Activated CD4-positive, alpha-beta memory T cell treated with anti-CD3 and anti-CD28 coated beads, Interleukin-2, amount 10 ng/mL, durations not matched to agents 7 days and 5 days (primary cell): ENCODE results near the gene CDCA5. TPM values are rescaled to one million over a fixed set of nuclear protein-coding genes. Genes with fewer than 3 reads are reported as not detected.

ENCODE experiments used
- CTCF ChIA-PET: fragments of 350-600 bp; sonication (Branson Sonifier 250); formaldehyde crosslinking; loops from one replicate; lab custom pipeline; 2021; ENCODE audit warnings: antibody characterized with exemption, inconsistent platforms; lab: Charles Lee
- POLR2A ChIA-PET: fragments of 350-600 bp; sonication (Branson Sonifier 250); formaldehyde crosslinking; loops from one replicate; lab custom pipeline; 2021; ENCODE audit warnings: antibody characterized with exemption; lab: Charles Lee
- DNase-seq: peaks from one replicate; pipeline ENCODE4 v3.0.0-alpha.2; 2020
- H3K27ac Mint-ChIP-seq: one replicate; pipeline ENCODE4 v1.8.0; 2021; ENCODE audit warnings: mild to moderate bottlenecking, mixed read lengths
- H3K27me3 Mint-ChIP-seq: one replicate; pipeline ENCODE4 v1.8.0; 2021; ENCODE audit warnings: mixed read lengths
- H3K36me3 Mint-ChIP-seq: one replicate; pipeline ENCODE4 v1.8.0; 2021; ENCODE audit warnings: low read depth, mixed read lengths
- H3K4me1 Mint-ChIP-seq: one replicate; pipeline ENCODE4 v1.8.0; 2021; ENCODE audit warnings: mixed read lengths
- H3K4me3 Mint-ChIP-seq: one replicate; pipeline ENCODE4 v1.8.0; 2021; ENCODE audit warnings: mild to moderate bottlenecking, mixed read lengths
- H3K9me3 Mint-ChIP-seq: one replicate; pipeline ENCODE4 v1.8.0; 2021; ENCODE audit warnings: mixed read lengths
- total RNA-seq, 2 experiments: library from RNA; stranded (reverse); gene quantifications; one replicate each; pipeline ENCODE4 v1.2.3, GENCODE V29; 2021

The CDCA5 gene
- total RNA-seq, 2 experiments from 2014 or later: 98.2 to 104 TPM

DNA sequence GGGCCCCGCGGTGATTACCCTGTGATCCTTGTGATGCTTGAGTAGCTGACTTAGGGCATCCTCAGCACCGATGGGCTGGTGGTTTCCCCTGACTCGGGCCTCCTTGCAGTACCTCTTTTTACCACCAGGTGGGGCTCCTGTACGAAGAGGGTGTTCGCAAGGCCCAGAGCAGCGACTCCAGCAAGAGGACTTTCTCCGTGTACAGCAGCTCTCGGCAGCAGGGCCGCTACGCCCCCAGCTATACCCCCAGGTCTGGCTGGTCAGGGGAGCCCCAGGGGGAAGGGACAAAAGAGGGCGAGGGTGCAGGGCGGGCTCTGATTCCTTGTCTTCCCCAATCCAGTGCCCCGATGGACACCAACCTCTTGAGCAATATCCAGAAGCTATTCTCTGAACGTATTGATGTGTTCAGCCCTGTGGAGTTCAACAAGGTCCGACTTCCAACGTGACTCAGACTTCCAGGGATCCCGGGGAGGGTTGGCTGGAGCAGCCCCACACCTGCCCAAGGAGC, 26.6 kb upstream of the CDCA5 start:
- Mint-ChIP-seq H3K4me1 (peaks cover 43% of the 10 kb centered on the region), H3K27me3 (no peaks in the 10 kb centered on the region), H3K27ac (peak overlapping the region; percentile 44), H3K4me3 (no peak overlapping the region), H3K36me3 (peaks cover 16% of the 10 kb centered on the region), H3K9me3 (no peaks in the 10 kb centered on the region)
- POLR2A ChIA-PET: interaction anchor here (0.6 to 5.7 kb wide), 12 partner anchors 11 to 366 kb away, joined by 3 to 83 read pairs (median 10); partner anchors contain the start of genes ARL2, CAPN1, CDCA5 and EHD1
- peak; percentile 95 for DNase-seq
- CTCF ChIA-PET: interaction anchor here (0.7 to 5.2 kb wide), 22 partner anchors 9 to 331 kb away, joined by 3 to 89 read pairs (median 4); partner anchors contain the start of genes ARL2, CAPN1, CDCA5 and FAU

- CTCF ChIA-PET: interaction anchor here (0.7 to 5.2 kb wide), 18 partner anchors 8 to 261 kb away, joined by 3 to 89 read pairs (median 4); partner anchors contain the start of genes ARL2, CAPN1, CDCA5 and FAU
- Mint-ChIP-seq H3K9me3 (no peaks in the 10 kb centered on the region), H3K4me3 (no peak overlapping the region), H3K4me1 (peaks cover 49% of the 10 kb centered on the region), H3K36me3 (peaks cover 21% of the 10 kb centered on the region), H3K27ac (peak overlapping the region; percentile 44), H3K27me3 (no peaks in the 10 kb centered on the region)
- POLR2A ChIA-PET: interaction anchor here (1.0 to 5.7 kb wide), 10 partner anchors 12 to 152 kb away, joined by 4 to 83 read pairs (median 16); partner anchors contain the start of genes ARL2, CAPN1, CDCA5 and FAU
- no peak for DNase-seq
Measured at GRCh38 chr11:65109231-65110198, 25.7 kb upstream of the CDCA5 start.

DNA sequence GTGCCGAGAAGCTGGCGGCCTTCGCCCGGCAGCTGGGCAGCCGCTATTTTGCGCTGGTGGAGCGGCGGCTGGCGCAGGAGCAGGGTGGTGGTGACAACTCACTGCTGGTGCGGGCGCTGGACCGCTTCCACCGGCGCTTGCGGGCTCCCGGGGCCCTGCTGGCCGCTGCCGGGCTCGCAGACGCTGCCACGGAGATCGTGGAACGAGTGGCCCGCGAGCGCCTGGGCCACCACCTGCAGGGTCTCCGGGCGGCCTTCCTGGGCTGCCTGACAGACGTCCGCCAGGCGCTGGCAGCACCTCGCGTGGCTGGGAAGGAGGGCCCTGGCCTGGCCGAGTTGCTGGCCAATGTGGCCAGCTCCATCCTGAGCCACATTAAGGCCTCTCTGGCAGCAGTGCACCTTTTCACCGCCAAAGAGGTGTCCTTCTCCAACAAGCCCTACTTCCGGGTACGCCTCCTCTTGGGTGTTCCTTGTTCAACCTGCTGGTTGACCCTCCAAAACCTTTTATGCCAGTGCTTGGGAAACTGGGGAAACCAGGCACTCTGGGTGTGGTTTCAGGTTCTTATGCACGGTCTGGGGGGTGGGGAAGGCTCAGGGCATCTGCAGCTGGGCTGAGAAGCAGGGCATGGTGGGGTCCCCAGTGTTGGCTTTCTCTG, 24.8 kb upstream of the CDCA5 start:
- ChIA-PET CTCF (interaction anchor here (1.5 to 5.2 kb wide), 4 partner anchors 11 to 208 kb away, joined by 4 to 89 read pairs (median 12); partner anchors contain the start of genes CDCA5, VPS51 and ZFPL1), POLR2A (interaction anchor here (1.1 to 5.6 kb wide), 7 partner anchors 9 to 73 kb away, joined by 3 to 75 read pairs (median 18); partner anchors contain the start of genes CAPN1, FAU, MRPL49 and SYVN1)
- DNase-seq: no peak
- Mint-ChIP-seq H3K36me3 (peaks cover 23% of the 10 kb centered on the region), H3K4me1 (peaks cover 46% of the 10 kb centered on the region), H3K4me3 (no peak overlapping the region), H3K27ac (no peak overlapping the region), H3K27me3 (no peaks in the 10 kb centered on the region), H3K9me3 (no peaks in the 10 kb centered on the region)

DNA sequence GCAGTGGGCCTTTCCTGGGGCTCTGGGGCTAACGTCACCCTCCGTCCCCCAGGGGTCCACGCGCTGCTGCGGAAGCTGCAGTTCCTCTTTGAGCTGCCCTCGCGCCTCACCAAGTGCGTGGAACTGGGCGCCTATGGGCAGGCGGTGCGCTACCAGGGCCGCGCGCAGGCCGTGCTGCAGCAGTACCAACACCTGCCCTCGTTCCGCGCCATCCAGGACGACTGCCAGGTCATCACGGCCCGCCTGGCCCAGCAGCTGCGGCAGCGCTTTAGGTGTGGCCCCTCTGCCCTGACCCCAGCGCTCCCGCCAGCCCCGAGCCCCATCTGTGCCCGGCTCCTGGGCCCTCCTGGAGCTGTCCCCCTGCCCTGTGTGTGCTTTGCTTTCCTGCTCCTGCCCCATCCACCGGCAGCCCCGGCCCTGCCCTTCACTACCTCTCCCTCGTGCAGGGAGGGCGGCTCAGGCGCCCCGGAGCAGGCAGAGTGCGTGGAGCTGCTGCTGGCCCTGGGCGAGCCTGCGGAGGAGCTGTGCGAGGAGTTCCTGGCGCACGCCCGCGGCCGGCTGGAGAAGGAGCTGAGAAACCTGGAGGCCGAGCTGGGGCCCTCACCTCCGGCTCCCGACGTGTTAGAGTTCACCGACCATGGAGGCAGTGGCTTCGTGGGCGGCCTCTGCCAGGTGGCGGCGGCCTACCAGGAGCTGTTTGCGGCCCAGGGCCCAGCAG, 24.1 kb upstream of the CDCA5 start:
- Mint-ChIP-seq H3K4me1 (peaks cover 41% of the 10 kb centered on the region), H3K36me3 (peaks cover 25% of the 10 kb centered on the region), H3K4me3 (no peak overlapping the region), H3K27me3 (no peaks in the 10 kb centered on the region), H3K27ac (no peak overlapping the region), H3K9me3 (no peaks in the 10 kb centered on the region)
- ChIA-PET CTCF (no interaction called here), POLR2A (interaction anchor here (1.1 to 5.6 kb wide), 5 partner anchors 9 to 68 kb away, joined by 3 to 75 read pairs (median 4); partner anchors contain the start of genes FAU, MRPL49, VPS51 and ZNHIT2)
- DNase-seq: no peak

DNA sequence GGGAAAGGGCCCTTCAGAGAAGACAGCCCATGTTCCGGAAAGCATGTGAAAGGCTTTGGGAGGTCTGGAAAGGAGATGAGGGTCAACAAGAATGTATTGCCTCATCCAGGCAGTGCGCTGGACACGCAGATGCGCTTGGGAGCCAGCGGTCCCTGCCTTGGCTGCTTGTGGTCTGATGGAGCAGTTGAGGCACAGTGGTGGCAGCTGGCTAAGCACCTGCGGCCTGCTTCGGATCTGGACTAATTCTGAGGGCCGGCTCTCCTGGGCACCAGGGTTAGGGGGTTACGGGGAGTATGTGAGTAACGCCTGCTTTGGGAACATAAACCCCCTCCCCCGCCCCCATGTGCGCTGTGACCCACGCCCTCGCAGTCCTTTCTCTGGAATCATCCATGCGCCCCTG, 23.2 kb upstream of the CDCA5 start:
- H3K4me1 Mint-ChIP-seq: peaks cover 41% of the 10 kb centered on the region
- H3K4me3 Mint-ChIP-seq: no peak overlapping the region
- CTCF ChIA-PET: no interaction called here
- POLR2A ChIA-PET: interaction anchor here (2.9 kb wide), 1 partner anchor 10 kb away, joined by 25 read pairs; the partner anchor contains the start of gene VPS51
- H3K27ac Mint-ChIP-seq: no peak overlapping the region
- H3K36me3 Mint-ChIP-seq: peaks cover 25% of the 10 kb centered on the region
- H3K27me3 Mint-ChIP-seq: no peaks in the 10 kb centered on the region
- no peaks in the 10 kb centered on the region for H3K9me3 Mint-ChIP-seq
- no peak for DNase-seq

- DNase-seq: no peak
- no peaks in the 10 kb centered on the region for H3K27me3 Mint-ChIP-seq
- H3K27ac Mint-ChIP-seq: no peak overlapping the region
- ChIA-PET CTCF (no interaction called here), POLR2A (interaction anchor here (0.7 to 2.4 kb wide), 4 partner anchors 8 to 21 kb away, joined by 3 to 9 read pairs (median 4); partner anchors contain the start of genes CDCA5, FAU, MRPL49 and VPS51)
- no peak overlapping the region for H3K4me3 Mint-ChIP-seq
- no peaks in the 10 kb centered on the region for H3K9me3 Mint-ChIP-seq
- H3K4me1 Mint-ChIP-seq: peaks cover 22% of the 10 kb centered on the region
- H3K36me3 Mint-ChIP-seq: peaks cover 25% of the 10 kb centered on the region
Measured at GRCh38 chr11:65104628-65105027, 20.8 kb upstream of the CDCA5 start.

DNA sequence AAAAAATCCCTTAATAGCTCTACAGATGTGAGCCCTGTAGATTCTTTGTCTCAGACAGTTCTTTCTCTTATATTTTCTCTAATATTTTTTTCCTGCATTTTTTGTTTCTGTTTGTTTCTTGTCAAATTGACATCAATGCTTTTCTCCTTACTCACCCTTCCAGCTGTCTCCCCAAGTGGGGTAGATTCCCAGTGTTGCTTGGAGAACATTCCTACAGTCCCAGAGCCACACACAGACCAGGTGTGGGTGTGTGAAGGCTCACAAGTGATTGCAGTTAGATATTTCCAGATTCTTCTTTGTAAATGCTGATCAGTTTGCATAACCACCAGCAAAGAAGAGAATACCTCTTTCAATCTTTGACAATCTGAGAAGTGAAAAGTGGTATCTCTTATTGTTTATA, 19.6 kb upstream of the CDCA5 start:
- Mint-ChIP-seq H3K4me3 (no peak overlapping the region), H3K27ac (no peak overlapping the region), H3K9me3 (no peaks in the 10 kb centered on the region), H3K27me3 (no peaks in the 10 kb centered on the region), H3K4me1 (peaks cover 27% of the 10 kb centered on the region), H3K36me3 (peaks cover 31% of the 10 kb centered on the region)
- POLR2A ChIA-PET: interaction anchor here (1.1 to 1.8 kb wide), 4 partner anchors 8 to 19 kb away, joined by 3 to 6 read pairs (median 4); partner anchors contain the start of genes FAU, MRPL49, TM7SF2 and ZNHIT2
- CTCF ChIA-PET: interaction anchor here (2.6 kb wide), 1 partner anchor 9 kb away, joined by 9 read pairs; the partner anchor contains the start of gene TM7SF2
- DNase-seq: no peak

GRCh38 chr11:65102142-65103095, 18.6 kb upstream of the CDCA5 start:
- DNase-seq: no peak
- ChIA-PET POLR2A (interaction anchor here (1.6 to 1.8 kb wide), 3 partner anchors 9 to 32 kb away, joined by 3 to 6 read pairs (median 4); partner anchors contain the start of genes FAU, MRPL49, SYVN1 and TM7SF2), CTCF (interaction anchor here (0.8 to 2.6 kb wide), 4 partner anchors 8 to 250 kb away, joined by 3 to 9 read pairs (median 4); partner anchors contain the start of gene TM7SF2)

DNA sequence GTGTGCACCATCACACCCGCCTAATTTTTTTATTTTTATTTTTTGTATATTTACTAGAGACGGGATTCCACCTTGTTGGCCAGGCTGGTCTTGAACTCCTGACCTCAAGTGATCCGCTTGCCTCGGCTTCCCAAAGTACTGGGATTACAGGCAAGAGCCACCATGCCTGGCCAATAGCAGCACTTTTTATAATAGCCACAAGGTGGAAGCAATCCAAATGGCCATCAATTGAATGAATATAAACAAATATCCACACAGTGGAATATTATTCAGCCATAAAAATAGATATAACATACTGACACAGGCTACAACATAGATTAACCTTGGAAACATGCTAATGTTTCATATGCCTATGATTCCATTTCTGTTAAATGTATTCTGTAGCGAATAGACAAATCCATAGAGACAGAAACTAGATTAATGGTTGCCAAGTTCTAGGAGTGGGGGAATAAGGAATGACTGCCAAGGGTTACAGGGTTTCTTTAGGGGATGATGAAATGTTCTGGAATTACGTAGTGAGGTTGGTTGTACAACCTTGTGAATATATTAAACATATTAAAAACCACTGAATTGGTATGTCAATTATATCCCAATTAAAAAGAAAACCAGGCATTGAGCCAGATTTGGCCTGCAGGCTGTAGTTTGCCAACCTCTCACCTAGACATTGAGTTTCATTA, 17.0 kb upstream of the CDCA5 start:
- H3K36me3 Mint-ChIP-seq: peaks cover 26% of the 10 kb centered on the region
- CTCF ChIA-PET: interaction anchor here (1.0 to 6.8 kb wide), 3 partner anchors 10 to 17 kb away, joined by 3 to 89 read pairs (median 5); partner anchors contain the start of genes TM7SF2 and ZNHIT2
- DNase-seq: no peak
- no peak overlapping the region for H3K4me3 Mint-ChIP-seq
- no peaks in the 10 kb centered on the region for H3K9me3 Mint-ChIP-seq
- peaks cover 38% of the 10 kb centered on the region for H3K4me1 Mint-ChIP-seq
- H3K27ac Mint-ChIP-seq: no peak overlapping the region
- no peaks in the 10 kb centered on the region for H3K27me3 Mint-ChIP-seq
- POLR2A ChIA-PET: interaction anchor here (0.6 to 5.3 kb wide), 2 partner anchors 17 kb away, joined by 3 to 49 read pairs; partner anchors contain the start of genes CDCA5 and ZNHIT2

More at GRCh38 chr11:65102142-65103095, 18.6 kb upstream of the CDCA5 start:
- H3K27ac Mint-ChIP-seq: no peak overlapping the region
- H3K4me3 Mint-ChIP-seq: no peak overlapping the region
- H3K4me1 Mint-ChIP-seq: peaks cover 31% of the 10 kb centered on the region
- no peaks in the 10 kb centered on the region for H3K27me3 Mint-ChIP-seq
- peaks cover 35% of the 10 kb centered on the region for H3K36me3 Mint-ChIP-seq
- no peaks in the 10 kb centered on the region for H3K9me3 Mint-ChIP-seq

- Mint-ChIP-seq H3K9me3 (no peaks in the 10 kb centered on the region), H3K4me3 (peak overlapping the region; percentile 97), H3K4me1 (peaks cover 25% of the 10 kb centered on the region), H3K27me3 (no peaks in the 10 kb centered on the region), H3K27ac (peak overlapping the region; percentile 96), H3K36me3 (peaks cover 13% of the 10 kb centered on the region)
- CTCF ChIA-PET: interaction anchor here (1.1 to 6.8 kb wide), 5 partner anchors 14 to 83 kb away, joined by 3 to 89 read pairs (median 5); partner anchors contain the start of genes ARL2, TM7SF2 and ZNHIT2
- POLR2A ChIA-PET: interaction anchor here (0.8 to 6.2 kb wide), 25 partner anchors 8 to 517 kb away, joined by 3 to 83 read pairs (median 7); partner anchors contain the start of genes ARL2, CAPN1, CDCA5 and FAU
- DNase-seq: no peak
Measured at GRCh38 chr11:65096926-65097325, 13.1 kb upstream of the CDCA5 start.
